ENCODE data around the gene SERINC5. TPM values are rescaled to one million over a fixed set of nuclear protein-coding genes. Genes with fewer than 3 reads are reported as not detected.

SERINC5 gene
- total RNA-seq, 4 donors from 2014 or later: 6.5 to 9.3 (median 8.8) TPM

- H3K36me3 ChIP-seq: no peaks in the 10 kb centered on the region
- no peaks in the 10 kb centered on the region for H3K27me3 ChIP-seq
- ATAC-seq: no peak
- H3K9me3 ChIP-seq: no peaks in the 10 kb centered on the region
- 71 to 96% methylated on average over 4 to 7 of the region's 9 CpGs for WGBS, 2 donors (ENCODE audit: low coverage in 1 of 2)
- no peaks in the 10 kb centered on the region for H3K4me1 ChIP-seq
- TF ChIP-seq POLR2AphosphoS5 (IDR thresholded peaks at IDR 0.05) (no peak), CTCF (IDR thresholded peaks at IDR 0.05) (no peak), POLR2A (IDR thresholded peaks at IDR 0.05) (no peak), EP300 (IDR thresholded peaks at IDR 0.05) (no peak)
- no peak overlapping the region for H3K27ac ChIP-seq
- no peak overlapping the region for H3K4me3 ChIP-seq
Measured at GRCh38 chr5:80124121-80124918, 131.5 kb downstream of the SERINC5 start.

- ATAC-seq: no peak
- no peak overlapping the region for H3K4me3 ChIP-seq
- no peaks in the 10 kb centered on the region for H3K4me1 ChIP-seq
- H3K36me3 ChIP-seq: no peaks in the 10 kb centered on the region
- no peaks in the 10 kb centered on the region for H3K9me3 ChIP-seq
- WGBS, 2 donors (ENCODE audit: low coverage in 1 of 2): 75 to 77% methylated on average over 2 of the region's 2 CpGs
- H3K27ac ChIP-seq: no peak overlapping the region
- no peaks in the 10 kb centered on the region for H3K27me3 ChIP-seq
- no peak for TF ChIP-seq POLR2AphosphoS5 (IDR thresholded peaks at IDR 0.05)
- no peak for TF ChIP-seq CTCF (IDR thresholded peaks at IDR 0.05)
- TF ChIP-seq EP300 (IDR thresholded peaks at IDR 0.05): no peak
Measured at GRCh38 chr5:80122579-80122978, 133.3 kb downstream of the SERINC5 start.

- no peaks in the 10 kb centered on the region for H3K9me3 ChIP-seq
- H3K36me3 ChIP-seq: no peaks in the 10 kb centered on the region
- no peak overlapping the region for H3K4me3 ChIP-seq
- no peaks in the 10 kb centered on the region for H3K27me3 ChIP-seq
- WGBS, 2 donors (ENCODE audit: low coverage in 1 of 2): 82 to 84% methylated on average over 2 of the region's 2 CpGs
- no peaks in the 10 kb centered on the region for H3K4me1 ChIP-seq
- ATAC-seq: no peak
- no peak overlapping the region for H3K27ac ChIP-seq
- TF ChIP-seq POLR2A (IDR thresholded peaks at IDR 0.05): no peak
- TF ChIP-seq POLR2AphosphoS5 (IDR thresholded peaks at IDR 0.05): no peak
- no peak for TF ChIP-seq EP300 (IDR thresholded peaks at IDR 0.05)
- no peak for TF ChIP-seq CTCF (IDR thresholded peaks at IDR 0.05)
Measured at GRCh38 chr5:80119372-80119771, 136.5 kb downstream of the SERINC5 start.

- Histone ChIP-seq H3K9me3 (no peaks in the 10 kb centered on the region), H3K27ac (no peak overlapping the region), H3K27me3 (no peaks in the 10 kb centered on the region), H3K4me3 (no peak overlapping the region), H3K36me3 (no peaks in the 10 kb centered on the region), H3K4me1 (no peaks in the 10 kb centered on the region)
- TF ChIP-seq POLR2AphosphoS5 (IDR thresholded peaks at IDR 0.05): no peak
- no peak for TF ChIP-seq EP300 (IDR thresholded peaks at IDR 0.05)
- TF ChIP-seq CTCF (IDR thresholded peaks at IDR 0.05): no peak
- ATAC-seq: no peak
Measured at GRCh38 chr5:80117446-80117845, 138.4 kb downstream of the SERINC5 start.

- no peaks in the 10 kb centered on the region for H3K36me3 ChIP-seq
- ATAC-seq: no peak
- no peaks in the 10 kb centered on the region for H3K9me3 ChIP-seq
- H3K4me3 ChIP-seq: no peak overlapping the region
- H3K4me1 ChIP-seq: no peaks in the 10 kb centered on the region
- H3K27ac ChIP-seq: no peak overlapping the region
- WGBS, 2 donors (ENCODE audit: low coverage in 1 of 2): 67 to 79% methylated on average over 1 to 2 of the region's 4 CpGs
- no peaks in the 10 kb centered on the region for H3K27me3 ChIP-seq
- no peak for TF ChIP-seq EP300 (IDR thresholded peaks at IDR 0.05)
- TF ChIP-seq CTCF (IDR thresholded peaks at IDR 0.05): no peak
- TF ChIP-seq POLR2A (IDR thresholded peaks at IDR 0.05): no peak
- no peak for TF ChIP-seq POLR2AphosphoS5 (IDR thresholded peaks at IDR 0.05)
Measured at GRCh38 chr5:80116465-80116864, 139.4 kb downstream of the SERINC5 start.

Data from gastroesophageal sphincter (tissue), 4 donors.